ENCODE results near the gene ZNF219.
"Not testable (repeated sequence)": the region's sequence is repeated elsewhere in the genome, so short reads cannot be mapped to it uniquely, and the experiment has no call there.

Gene ZNF219

DNA sequence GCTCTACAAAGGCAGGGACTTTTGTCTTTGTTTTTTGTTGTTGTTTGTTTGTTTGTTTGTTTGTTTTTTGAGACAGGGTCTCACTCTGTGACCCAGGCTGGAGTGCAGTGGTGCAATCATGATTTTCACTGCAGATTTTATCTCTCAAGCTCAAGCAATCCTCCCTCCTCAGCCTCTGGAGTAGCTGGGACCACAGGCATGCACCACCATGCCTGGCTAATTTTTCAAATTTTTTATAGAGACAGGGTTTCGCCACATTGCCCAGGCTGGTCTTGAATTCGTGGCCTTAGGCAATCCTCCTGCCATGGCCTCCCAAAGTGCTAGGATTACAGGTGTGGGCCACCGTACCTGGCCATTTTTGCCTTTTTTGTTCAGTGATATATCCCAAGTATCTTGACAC lies 57.5 kb downstream of the ZNF219 start:
- not testable (repeated sequence) for DNase-seq

- no peak for DNase-seq
Observed at GRCh38 chr14:21040370-21040925, 58.0 kb downstream of the ZNF219 start.

Measured in NCI-H2227 treated with DMSO at 0.1 percent for 48 hours (cell line).